Measurements from ENCODE around the gene TEX35.

The TEX35 gene

DNA sequence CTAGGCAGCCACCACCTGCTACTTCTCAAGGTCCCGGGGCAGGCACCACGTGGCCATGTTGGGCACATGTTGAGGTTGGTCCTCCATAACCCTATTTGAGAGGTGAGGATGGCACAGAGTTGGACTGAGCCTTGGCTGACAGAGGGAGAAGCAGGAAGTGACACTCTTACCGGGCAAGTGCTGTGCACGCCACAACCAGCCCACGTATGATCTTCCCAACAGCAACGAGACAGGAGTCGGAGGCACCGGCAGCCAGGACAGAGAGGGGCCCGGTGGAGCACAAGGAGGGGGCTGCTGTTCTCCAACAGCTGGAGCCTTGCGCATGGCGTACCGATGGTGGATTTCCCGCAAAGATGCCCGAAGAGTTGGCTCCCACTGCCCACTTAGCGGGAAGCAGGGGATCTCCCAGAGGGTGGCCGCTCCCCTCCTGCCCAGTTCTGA lies 19.6 kb upstream of the TEX35 start:
- Histone ChIP-seq H3K27ac (no peak overlapping the region), H3K4me3 (no peak overlapping the region)
- TF ChIP-seq, protein P1, sequence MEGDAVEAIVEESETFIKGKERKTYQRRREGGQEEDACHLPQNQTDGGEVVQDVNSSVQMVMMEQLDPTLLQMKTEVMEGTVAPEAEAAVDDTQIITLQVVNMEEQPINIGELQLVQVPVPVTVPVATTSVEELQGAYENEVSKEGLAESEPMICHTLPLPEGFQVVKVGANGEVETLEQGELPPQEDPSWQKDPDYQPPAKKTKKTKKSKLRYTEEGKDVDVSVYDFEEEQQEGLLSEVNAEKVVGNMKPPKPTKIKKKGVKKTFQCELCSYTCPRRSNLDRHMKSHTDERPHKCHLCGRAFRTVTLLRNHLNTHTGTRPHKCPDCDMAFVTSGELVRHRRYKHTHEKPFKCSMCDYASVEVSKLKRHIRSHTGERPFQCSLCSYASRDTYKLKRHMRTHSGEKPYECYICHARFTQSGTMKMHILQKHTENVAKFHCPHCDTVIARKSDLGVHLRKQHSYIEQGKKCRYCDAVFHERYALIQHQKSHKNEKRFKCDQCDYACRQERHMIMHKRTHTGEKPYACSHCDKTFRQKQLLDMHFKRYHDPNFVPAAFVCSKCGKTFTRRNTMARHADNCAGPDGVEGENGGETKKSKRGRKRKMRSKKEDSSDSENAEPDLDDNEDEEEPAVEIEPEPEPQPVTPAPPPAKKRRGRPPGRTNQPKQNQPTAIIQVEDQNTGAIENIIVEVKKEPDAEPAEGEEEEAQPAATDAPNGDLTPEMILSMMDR (IDR thresholded peaks at IDR 0.05) = no peak
- no peak for DNase-seq (ENCODE audit: low spot score)

DNA sequence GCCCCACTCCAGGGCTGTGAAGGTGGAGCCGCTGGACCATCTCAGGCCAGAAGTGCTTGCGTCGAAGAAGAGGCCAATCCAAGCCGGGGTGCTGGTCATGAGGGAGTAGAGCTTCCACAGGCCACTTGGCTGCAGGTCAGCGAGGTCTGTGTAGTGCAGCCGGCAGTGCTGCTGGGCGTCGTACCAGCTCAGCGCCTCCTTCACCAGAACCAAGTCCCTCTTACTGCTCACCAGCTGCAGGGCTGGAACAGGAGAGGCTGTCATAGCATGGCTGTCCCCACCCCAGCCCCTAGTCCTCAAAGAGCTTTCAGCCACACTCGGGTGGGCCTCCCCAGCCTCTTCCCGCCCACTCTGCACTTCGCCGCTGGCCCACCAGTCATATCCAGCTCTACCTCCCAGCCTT lies 18.3 kb upstream of the TEX35 start:
- no peak for DNase-seq (ENCODE audit: low spot score)
- Histone ChIP-seq H3K4me3 (no peak overlapping the region), H3K27ac (no peak overlapping the region)
- TF ChIP-seq, protein P1 (IDR thresholded peaks at IDR 0.05) = no peak

DNA sequence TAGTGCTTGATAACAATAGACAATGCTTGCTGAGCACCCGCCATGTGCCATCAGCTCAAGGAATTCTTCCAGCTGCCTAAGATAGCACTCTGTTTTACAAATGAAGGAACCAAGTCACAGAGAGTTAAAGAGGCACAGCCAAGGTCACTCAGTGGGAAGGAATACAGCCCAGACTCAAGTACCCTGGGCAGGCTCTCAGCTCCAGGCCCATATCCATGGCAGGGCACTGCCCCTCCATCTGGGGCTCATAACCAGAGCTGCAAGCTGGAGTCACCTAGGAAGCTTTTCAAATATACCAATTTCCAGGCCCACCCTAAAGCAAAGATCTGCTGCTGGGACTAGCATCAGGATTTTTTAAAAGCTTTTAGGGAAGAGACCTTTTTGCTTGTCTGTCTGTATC lies 17.8 kb upstream of the TEX35 start:
- H3K27ac ChIP-seq = no peak overlapping the region
- H3K4me3 ChIP-seq = no peak overlapping the region
- no peak for DNase-seq (ENCODE audit: low spot score)
- TF ChIP-seq, protein P1 (IDR thresholded peaks at IDR 0.05) = no peak

DNA sequence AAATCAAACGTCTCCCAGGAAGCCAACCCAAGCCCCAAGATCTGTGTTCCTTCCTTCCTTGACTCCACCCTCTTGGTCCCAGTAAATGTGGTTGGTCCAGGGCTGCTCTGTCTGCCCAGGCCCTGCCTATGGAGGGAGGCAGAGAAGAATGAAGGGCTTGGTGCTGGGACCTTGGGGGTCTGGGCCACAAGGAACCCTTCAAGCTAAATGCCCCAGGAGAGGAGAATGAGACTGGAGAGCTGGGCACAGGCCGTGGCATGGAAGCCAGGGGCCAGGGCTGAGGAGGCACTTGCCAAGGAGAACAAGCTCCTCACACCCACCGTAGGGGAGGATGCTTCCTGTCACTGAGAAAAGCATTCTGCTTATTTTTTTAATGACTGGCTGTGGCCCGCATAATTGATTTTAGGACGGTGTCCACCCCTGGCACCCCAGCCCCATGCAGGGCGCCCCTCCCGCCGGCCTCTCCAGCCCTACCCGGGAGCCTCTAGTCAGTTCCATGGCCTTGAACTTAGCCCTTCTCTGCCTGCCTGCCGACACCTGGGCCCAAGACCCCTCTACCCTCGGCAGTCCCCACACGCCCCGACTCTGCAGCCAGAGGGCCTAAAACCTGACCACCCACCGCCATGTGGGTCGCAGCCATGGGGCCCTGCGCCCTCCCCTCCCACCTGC lies 17.0 kb upstream of the TEX35 start:
- no peak for DNase-seq (ENCODE audit: low spot score)
- Histone ChIP-seq H3K4me3 (no peak overlapping the region), H3K27ac (no peak overlapping the region)
- TF ChIP-seq, protein P1 (IDR thresholded peaks at IDR 0.05) = no peak

DNA sequence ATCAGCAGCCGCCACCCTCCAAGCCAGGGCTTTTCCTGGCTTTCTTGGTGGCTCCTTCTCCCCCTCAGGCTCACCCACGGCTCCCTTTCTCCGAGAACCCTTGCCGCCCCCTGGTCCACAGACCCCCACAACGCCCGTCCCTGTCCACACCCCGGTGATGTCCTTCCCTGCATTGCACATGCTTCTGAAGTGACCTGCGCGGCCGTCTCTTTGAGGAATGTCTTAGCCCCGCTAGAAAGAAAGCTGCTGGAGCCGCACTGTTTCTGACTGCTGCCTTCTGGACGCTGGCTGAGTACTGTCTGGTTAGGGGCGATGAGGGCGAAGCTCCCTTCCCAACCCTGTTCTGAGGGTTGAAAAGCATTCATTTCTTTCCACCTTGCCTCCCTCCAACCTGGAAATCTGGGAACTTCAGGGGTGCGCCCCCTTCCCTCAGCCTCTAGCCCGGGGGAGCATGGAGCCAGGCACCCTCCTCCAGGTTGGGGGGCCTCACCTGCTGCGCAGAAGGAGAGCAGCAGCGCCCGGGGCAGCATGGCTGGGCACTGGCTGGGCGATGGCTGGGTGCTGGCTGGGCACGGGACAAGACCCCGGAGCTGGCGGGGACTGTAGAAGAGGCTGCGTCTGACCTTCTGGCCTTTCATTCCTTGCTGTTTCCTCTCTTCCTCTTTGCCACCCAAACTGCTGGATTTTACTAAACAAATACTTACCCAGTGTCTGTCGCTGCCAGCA lies 16.3 kb upstream of the TEX35 start, which contains the start of gene CLEC20A:
TSS of gene CLEC20A (minus strand) at position 555 of the 726 bp plus-strand sequence. CDS start at position 530, 25 bp downstream.
- no peak within 1 kb of the TSS for H3K27ac ChIP-seq
- no peak for DNase-seq (ENCODE audit: low spot score)
- H3K4me3 ChIP-seq = no peak within 1 kb of the TSS
- TF ChIP-seq, protein P1 (IDR thresholded peaks at IDR 0.05) = no peak

DNA sequence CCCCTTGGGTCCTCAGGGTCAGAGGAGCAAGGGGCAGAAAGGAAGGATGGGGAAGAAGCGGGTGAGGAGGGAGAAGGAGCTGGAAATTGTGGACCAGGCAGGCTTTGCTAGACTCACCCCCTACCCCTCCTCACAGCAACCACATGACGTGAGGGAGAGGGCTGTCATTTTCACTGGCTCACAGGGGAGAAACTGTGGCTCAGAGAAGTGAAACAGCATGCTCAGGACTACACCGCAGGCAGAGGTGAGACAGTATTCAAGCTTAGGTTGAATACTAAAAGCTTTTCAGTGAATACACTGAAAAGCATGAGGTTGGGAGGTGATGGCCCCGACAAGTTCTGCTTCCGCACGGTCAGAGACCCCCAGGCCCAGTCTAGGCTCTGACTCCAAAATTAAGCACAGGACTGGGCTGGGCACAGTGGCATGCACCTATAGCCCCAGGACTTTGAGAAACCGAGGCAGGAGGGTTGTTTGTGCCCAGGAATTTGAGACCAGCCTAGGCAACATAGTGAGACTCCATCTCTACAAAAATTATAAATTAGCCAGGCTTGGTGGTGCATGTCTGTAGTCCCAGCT lies 14.9 kb upstream of the TEX35 start:
- TF ChIP-seq, protein P1 (IDR thresholded peaks at IDR 0.05) = no peak
- H3K27ac ChIP-seq = no peak overlapping the region
- no peak for DNase-seq (ENCODE audit: low spot score)
- no peak overlapping the region for H3K4me3 ChIP-seq

Measured in coronary artery (tissue), 2 donors.